GM12891 (cell line): ENCODE data around the gene ATP6V1C2.

Source experiments
- PAX5 ChIP-seq: IDR thresholded peaks from 2 replicates; pipeline ENCODE4 v1.6.1; 2011; ENCODE audit warnings: low read length, moderate library complexity, mild to moderate bottlenecking; ENCODE audit not compliant: insufficient read depth, severe bottlenecking
- POLR2A ChIP-seq: IDR thresholded peaks from 2 replicates; pipeline ENCODE4 v1.6.1; 2011; ENCODE audit warnings: low read depth, low read length, control low read depth
- POLR2AphosphoS5 ChIP-seq: IDR thresholded peaks from 2 replicates; pipeline ENCODE4 v1.6.1; 2011; ENCODE audit warnings: low read depth, low read length, control low read depth
- SPI1 ChIP-seq: IDR thresholded peaks from 2 replicates; pipeline ENCODE4 v1.6.1; 2011; ENCODE audit warnings: low read depth, low read length, control low read depth
- TAF1 ChIP-seq: IDR thresholded peaks from 2 replicates; pipeline ENCODE4 v1.6.1; 2011; ENCODE audit warnings: low read depth, low read length, control low read depth

GRCh38 chr2:10762651-10763460 is 41.4 kb downstream of the ATP6V1C2 start:
- TF ChIP-seq SPI1 (no peak), POLR2A (no peak), TAF1 (no peak), PAX5 (no peak), POLR2AphosphoS5 (no peak)
